CD4-positive, alpha-beta memory T cell (primary cell): Measurements from ENCODE around the gene FNBP1L. TPM values are rescaled to one million over a fixed set of nuclear protein-coding genes. Genes with fewer than 3 reads are reported as not detected.

Experiments used
- CTCF ChIA-PET: fragments of 350-600 bp; sonication (Branson Sonifier 250); formaldehyde crosslinking; loops from one replicate; lab custom pipeline; 2021; ENCODE audit warnings: inconsistent platforms; ENCODE audit not compliant: partially characterized antibody; lab: Charles Lee
- POLR2A ChIA-PET: fragments of 350-600 bp; sonication (Branson Sonifier 250); formaldehyde crosslinking; loops from one replicate; lab custom pipeline; 2021; ENCODE audit not compliant: partially characterized antibody; lab: Charles Lee
- DNase-seq, 5 donors: peaks; one replicate each; pipeline versions ENCODE4 v3.0.0 to v3.0.0-alpha.2; 2020 to 2022; ENCODE audit warnings: mixed read lengths in 1 of 5
- H3K27ac ChIP-seq: one replicate; pipeline ENCODE4 v1.7.0; 2013; ENCODE audit warnings: low read depth, low read length
- H3K27me3 ChIP-seq: 2 replicates; pipeline ENCODE4 v1.7.0; 2013; ENCODE audit warnings: mild to moderate bottlenecking, low read length, moderate library complexity; ENCODE audit not compliant: insufficient read depth
- H3K36me3 ChIP-seq: 2 replicates; pipeline ENCODE4 v1.7.0; 2013; ENCODE audit warnings: mild to moderate bottlenecking, low read length, moderate library complexity; ENCODE audit not compliant: insufficient read depth
- H3K4me1 ChIP-seq: 2 replicates; pipeline ENCODE4 v1.7.0; 2013; ENCODE audit warnings: mild to moderate bottlenecking, low read length, moderate library complexity; ENCODE audit not compliant: insufficient read depth
- H3K4me3 ChIP-seq, 2 donors: one replicate each; pipeline ENCODE4 v1.7.0; 2013; ENCODE audit warnings: low read length in 2 of 2, mild to moderate bottlenecking in 1 of 2
- H3K9me3 ChIP-seq, 2 donors: one replicate each; pipeline ENCODE4 v1.7.0; 2013; ENCODE audit warnings: low read length in 2 of 2, control low read depth in 1 of 2; ENCODE audit not compliant: control insufficient read depth in 1 of 2
- H3K27ac Mint-ChIP-seq, 7 donors: one replicate each; pipeline ENCODE4 v1.8.0; 2020 to 2021; ENCODE audit warnings: mixed read lengths in 7 of 7, mild to moderate bottlenecking in 6 of 7, inconsistent platforms in 3 of 7, moderate library complexity in 3 of 7
- H3K27me3 Mint-ChIP-seq, 2 donors: one replicate each; pipeline ENCODE4 v1.8.0; 2020 to 2021; ENCODE audit warnings: mixed read lengths in 2 of 2
- H3K36me3 Mint-ChIP-seq, 2 donors: one replicate each; pipeline ENCODE4 v1.8.0; 2020 to 2021; ENCODE audit warnings: mixed read lengths in 2 of 2, inconsistent platforms in 1 of 2, mild to moderate bottlenecking in 1 of 2
- H3K4me1 Mint-ChIP-seq, 4 donors: one replicate each; pipeline ENCODE4 v1.8.0; 2020 to 2021; ENCODE audit warnings: mixed read lengths in 4 of 4, mild to moderate bottlenecking in 1 of 4
- H3K4me3 Mint-ChIP-seq, 8 donors: one replicate each; pipeline ENCODE4 v1.8.0; 2020 to 2021; ENCODE audit warnings: mixed read lengths in 8 of 8, mild to moderate bottlenecking in 7 of 8, moderate library complexity in 6 of 8, inconsistent platforms in 3 of 8
- H3K9me3 Mint-ChIP-seq, 8 donors: one replicate each; pipeline ENCODE4 v1.8.0; 2020 to 2021; ENCODE audit warnings: mixed read lengths in 8 of 8, mild to moderate bottlenecking in 5 of 8, inconsistent platforms in 3 of 8, moderate library complexity in 1 of 8
- intact Hi-C: fragments of 100-400 bp; cut with micrococcal nuclease; formaldehyde crosslinking; loops from one replicate; pipeline ENCODE4 v1.15.1; 2023
- polyA plus RNA-seq, 2 donors: library from polyadenylated mRNA; unstranded; fragments of 300-500 nt; fragmentation: Illumina TruSeq; gene quantifications; one replicate each; pipeline ENCODE4 v1.2.3, GENCODE V29; 2021
- total RNA-seq, 2 experiments: library from RNA; stranded (reverse); gene quantifications; one replicate each; pipeline ENCODE4 v1.2.3, GENCODE V29; 2021

The FNBP1L gene
- total and polyA plus RNA-seq, 4 experiments from 2014 or later = 0.53 to 2.2 (median 1.6) TPM

- DNase-seq = no peak
- ChIA-PET POLR2A (no interaction called here), CTCF (no interaction called here)
- Histone ChIP-seq H3K4me1 (no peaks in the 10 kb centered on the region), H3K27me3 (no peaks in the 10 kb centered on the region), H3K9me3 (no peaks in the 10 kb centered on the region), H3K27ac (no peak overlapping the region), H3K4me3 (no peak overlapping the region), H3K36me3 (no peaks in the 10 kb centered on the region)
- H3K4me3 Mint-ChIP-seq = no peak overlapping the region
- H3K36me3 Mint-ChIP-seq = peaks cover 0 to 5% of the 10 kb centered on the region in 2 donors
- H3K27me3 Mint-ChIP-seq = peaks cover 0 to 11% of the 10 kb centered on the region in 2 donors
- intact Hi-C loops = no loop called here
- H3K4me1 Mint-ChIP-seq = no peaks in the 10 kb centered on the region
- peaks cover 0 to 1% (median 0%) of the 10 kb centered on the region in 8 donors for H3K9me3 Mint-ChIP-seq
- H3K27ac Mint-ChIP-seq = no peak overlapping the region
Observed at GRCh38 chr1:93602101-93602500, 154.2 kb downstream of the FNBP1L start.

GRCh38 chr1:93603106-93603505, 155.2 kb downstream of the FNBP1L start:
- Histone ChIP-seq H3K4me1 (no peaks in the 10 kb centered on the region), H3K9me3 (no peaks in the 10 kb centered on the region), H3K36me3 (no peaks in the 10 kb centered on the region), H3K27ac (no peak overlapping the region), H3K4me3 (no peak overlapping the region), H3K27me3 (no peaks in the 10 kb centered on the region)
- intact Hi-C loops = no loop called here
- Mint-ChIP-seq H3K4me1 (peaks cover 0 to 2% (median 0%) of the 10 kb centered on the region in 4 donors), H3K4me3 (no peak overlapping the region), H3K9me3 (peaks cover 0 to 1% (median 0%) of the 10 kb centered on the region in 8 donors), H3K27ac (no peak overlapping the region), H3K27me3 (peaks cover 0 to 8% of the 10 kb centered on the region in 2 donors), H3K36me3 (peaks cover 0 to 5% of the 10 kb centered on the region in 2 donors)
- ChIA-PET POLR2A (no interaction called here), CTCF (no interaction called here)
- DNase-seq = no peak

GRCh38 chr1:93603601-93604000, 155.7 kb downstream of the FNBP1L start:
- Histone ChIP-seq H3K36me3 (no peaks in the 10 kb centered on the region), H3K4me1 (no peaks in the 10 kb centered on the region), H3K27me3 (no peaks in the 10 kb centered on the region), H3K27ac (no peak overlapping the region), H3K9me3 (no peaks in the 10 kb centered on the region), H3K4me3 (no peak overlapping the region)
- Mint-ChIP-seq H3K9me3 (peaks cover 0 to 1% (median 0%) of the 10 kb centered on the region in 8 donors), H3K36me3 (peaks cover 0 to 5% of the 10 kb centered on the region in 2 donors), H3K27me3 (peaks cover 0 to 8% of the 10 kb centered on the region in 2 donors), H3K4me1 (peaks cover 0 to 4% (median under 1%) of the 10 kb centered on the region in 4 donors), H3K4me3 (no peak overlapping the region), H3K27ac (no peak overlapping the region)
- intact Hi-C loops = no loop called here
- CTCF ChIA-PET = no interaction called here
- no peak for DNase-seq
- POLR2A ChIA-PET = no interaction called here

Other genes with a start within 250 kb of the FNBP1L start
- 10 to 100 TPM; 71.8 to 71.9 TPM for gene DR1, start 102.2 kb upstream of the FNBP1L start, total RNA-seq
- gene DR1, start 102.2 kb upstream of the FNBP1L start, polyA plus RNA-seq = 10 to 100 TPM; 64.0 to 71.8 TPM
- gene BCAR3, start 233.7 kb downstream of the FNBP1L start, total RNA-seq = 1 to 10 TPM; 1.0 to 1.2 TPM
- under 1 TPM; 0.39 to 0.49 TPM for gene BCAR3, start 233.7 kb downstream of the FNBP1L start, polyA plus RNA-seq